RCC 7860 (cell line): ENCODE measurements around the gene SSU72.
"Not testable (repeated sequence)": the region's sequence is repeated elsewhere in the genome, so short reads cannot be mapped to it uniquely, and the experiment has no call there.

Experiments used
- DNase-seq: peaks from one replicate; pipeline ENCODE4 v3.0.0-alpha.2; 2015; ENCODE audit warnings: low spot score
- FAIRE-seq: peaks from 2 replicates; lab custom pipeline; 2012; peaks lifted over from hg19 to GRCh38; lab: Jason Lieb, UNC

Gene SSU72

GRCh38 chr1:1531947-1532346 is 42.7 kb downstream of the SSU72 start:
- DNase-seq = no peak
- no peak for FAIRE-seq

- DNase-seq (no peak), FAIRE-seq (no peak)
Measured at GRCh38 chr1:1529936-1530335, 44.7 kb downstream of the SSU72 start.

GRCh38 chr1:1529321-1529720 is 45.3 kb downstream of the SSU72 start:
- FAIRE-seq = no peak
- DNase-seq = no peak

- no peak for FAIRE-seq
- DNase-seq = no peak
Measured at GRCh38 chr1:1528301-1529267, 46.1 kb downstream of the SSU72 start.

- FAIRE-seq = no peak
- no peak for DNase-seq
Measured at GRCh38 chr1:1527092-1527816, 47.4 kb downstream of the SSU72 start.

GRCh38 chr1:1526476-1526875 is 48.2 kb downstream of the SSU72 start:
- FAIRE-seq, DNase-seq: not testable (repeated sequence)

GRCh38 chr1:1524750-1525383 is 49.8 kb downstream of the SSU72 start:
- DNase-seq, FAIRE-seq: not testable (repeated sequence)

- FAIRE-seq, DNase-seq: not testable (repeated sequence)
Measured at GRCh38 chr1:1523651-1524050, 51.0 kb downstream of the SSU72 start.

- FAIRE-seq, DNase-seq: not testable (repeated sequence)
Measured at GRCh38 chr1:1523226-1523625, 51.4 kb downstream of the SSU72 start.

GRCh38 chr1:1522536-1522935 is 52.1 kb downstream of the SSU72 start:
- DNase-seq, FAIRE-seq: not testable (repeated sequence)

- no peak for FAIRE-seq
Measured at GRCh38 chr1:1521331-1521730, 53.3 kb downstream of the SSU72 start.

GRCh38 chr1:1519805-1520505 is 54.7 kb downstream of the SSU72 start:
- not testable (repeated sequence) for FAIRE-seq, DNase-seq

More at GRCh38 chr1:1521331-1521730, 53.3 kb downstream of the SSU72 start:
- no peak for DNase-seq

- not testable (repeated sequence) for DNase-seq
Measured at GRCh38 chr1:1518621-1519007, 56.0 kb downstream of the SSU72 start.

GRCh38 chr1:1517973-1518620 is 56.6 kb downstream of the SSU72 start:
- DNase-seq (no peak), FAIRE-seq (no peak)

More at GRCh38 chr1:1518621-1519007, 56.0 kb downstream of the SSU72 start:
- FAIRE-seq = not testable (repeated sequence)

- not testable (repeated sequence) for DNase-seq, FAIRE-seq
Measured at GRCh38 chr1:1516923-1517322, 57.7 kb downstream of the SSU72 start.

GRCh38 chr1:1514376-1514775 is 60.3 kb downstream of the SSU72 start:
- FAIRE-seq, DNase-seq: not testable (repeated sequence)

- not testable (repeated sequence) for DNase-seq, FAIRE-seq
Measured at GRCh38 chr1:1513675-1514074, 61.0 kb downstream of the SSU72 start.

- FAIRE-seq, DNase-seq: not testable (repeated sequence)
Measured at GRCh38 chr1:1512425-1512824, 62.2 kb downstream of the SSU72 start.

GRCh38 chr1:1511533-1512285 is 63.0 kb downstream of the SSU72 start, which contains the start of gene ATAD3A:
ATAD3A (plus strand) TSS chr1:1512162; CDS start chr1:1512269, 107 bp downstream.
- FAIRE-seq (peak; percentile 35), DNase-seq (peak; percentile 92)
